Omental fat pad (tissue), 4 donors: ENCODE measurements around the gene DCK. TPM values are rescaled to one million over a fixed set of nuclear protein-coding genes. Genes with fewer than 3 reads are reported as not detected.

Source experiments
- ATAC-seq: fragments of 150-250 bp; one replicate; pipeline ENCODE4 v1.9.1; 2016; ENCODE audit warnings: mild to moderate bottlenecking, moderate library complexity; ENCODE audit not compliant: low FRiP score
- DNase-seq: peaks from one replicate; pipeline ENCODE4 v3.0.0-alpha.2; 2019; ENCODE audit warnings: low spot score
- CTCF ChIP-seq, 3 donors: fragments of 450-650 bp; IDR thresholded peaks; one replicate each; pipeline ENCODE4 v1.5.1; 2016 to 2017; ENCODE audit warnings: antibody characterized with exemption in 3 of 3, mild to moderate bottlenecking in 3 of 3, moderate library complexity in 2 of 3
- total RNA-seq, 4 donors: library from RNA; depleted of rRNA; stranded (reverse); fragments of >200 nt; gene quantifications; one replicate each; pipeline ENCODE4 v1.1.0, GENCODE V29; 2016

The DCK gene
- total RNA-seq, 4 donors from 2014 or later = 9.8 to 21.9 (median 14.2) TPM

- DNase-seq (no peak), ATAC-seq (no peak)
- TF ChIP-seq CTCF (IDR thresholded peaks at IDR 0.05) = no peak
Observed at GRCh38 chr4:71074452-71075299, 81.2 kb downstream of the DCK start.

Other genes starting within 250 kb of the DCK start
- 10 to 100 TPM; 49.0 to 61.2 (median 51.0) TPM for gene GRSF1, start 153.8 kb upstream of the DCK start, total RNA-seq
- 10 to 100 TPM; 11.0 to 19.7 (median 13.8) TPM for gene MOB1B, start 91.3 kb upstream of the DCK start, total RNA-seq